Brain microvascular endothelial cell (primary cell): ENCODE measurements around the gene TATDN3.

Experiments
- DNase-seq: peaks from one replicate; pipeline ENCODE4 v3.0.0-alpha.2; 2020
- H3K27ac ChIP-seq: fragments of 250-450 bp; sonication (Bioruptor Pico); 2 replicates; pipeline ENCODE4 v1.5.1; 2020; ENCODE audit warnings: mild to moderate bottlenecking, moderate library complexity
- H3K27me3 ChIP-seq: fragments of 250-450 bp; sonication (Bioruptor Pico); replicated peaks from 2 replicates; pipeline ENCODE4 v1.5.1; 2020; ENCODE audit warnings: mild to moderate bottlenecking
- H3K36me3 ChIP-seq: fragments of 250-450 bp; sonication (Bioruptor Pico); replicated peaks from 2 replicates; pipeline ENCODE4 v1.5.1; 2020; ENCODE audit warnings: mild to moderate bottlenecking
- H3K4me3 ChIP-seq: 2 replicates; pipeline ENCODE4 v1.5.1; 2011; ENCODE audit warnings: low read depth, mild to moderate bottlenecking, control low read depth, low read length, moderate library complexity
- in situ Hi-C: cut with HindIII; loops from 2 replicates; pipeline ENCODE4 v1.10.0; 2017; ENCODE audit warnings: low sequenced_read_pairs, low pct_ligation_motif_present
- TF ChIP-seq, protein P1 (sequence below): IDR thresholded peaks from 2 replicates; pipeline ENCODE4 v1.5.1; 2011; ENCODE audit warnings: low read depth, mild to moderate bottlenecking, moderate library complexity, low read length, control low read depth, inconsistent platforms; ENCODE audit errors: missing control alignments

TATDN3 gene

DNA sequence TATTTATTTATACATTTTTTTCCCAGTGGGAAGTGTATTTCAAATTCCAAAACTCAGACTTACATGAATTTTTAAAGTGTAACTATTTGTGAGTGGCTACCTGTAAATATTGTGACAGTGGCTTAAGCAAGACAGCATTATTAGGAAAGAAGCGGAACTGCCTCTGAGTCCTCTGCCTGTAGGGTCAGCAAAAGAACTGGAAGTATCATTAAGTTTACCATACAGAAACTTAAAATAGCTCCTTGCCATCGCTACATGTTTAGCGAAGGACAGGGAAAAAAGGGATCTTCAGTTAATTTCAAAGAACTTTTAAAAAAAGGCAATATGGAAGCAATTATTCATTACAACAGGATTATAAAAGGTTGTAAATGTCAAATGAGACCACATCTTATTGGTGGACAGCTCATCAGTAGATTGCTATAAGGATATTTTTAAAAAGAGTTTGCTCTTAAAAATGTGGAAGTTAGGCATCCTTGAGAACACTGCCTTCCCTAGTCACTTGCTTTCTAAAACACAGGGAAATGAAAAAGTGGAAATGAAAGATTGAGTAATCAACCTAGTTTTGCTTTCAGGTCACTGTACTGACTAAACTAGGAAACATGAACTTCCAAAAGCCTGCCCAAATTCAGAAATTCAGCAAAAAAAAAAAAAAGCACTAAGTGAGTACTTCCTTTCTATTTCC, 39.3 kb upstream of the TATDN3 start:
- Histone ChIP-seq H3K4me3 (no peak overlapping the region), H3K36me3 (no peaks in the 10 kb centered on the region), H3K27ac (no peak overlapping the region), H3K27me3 (no peaks in the 10 kb centered on the region)
- TF ChIP-seq, protein P1, sequence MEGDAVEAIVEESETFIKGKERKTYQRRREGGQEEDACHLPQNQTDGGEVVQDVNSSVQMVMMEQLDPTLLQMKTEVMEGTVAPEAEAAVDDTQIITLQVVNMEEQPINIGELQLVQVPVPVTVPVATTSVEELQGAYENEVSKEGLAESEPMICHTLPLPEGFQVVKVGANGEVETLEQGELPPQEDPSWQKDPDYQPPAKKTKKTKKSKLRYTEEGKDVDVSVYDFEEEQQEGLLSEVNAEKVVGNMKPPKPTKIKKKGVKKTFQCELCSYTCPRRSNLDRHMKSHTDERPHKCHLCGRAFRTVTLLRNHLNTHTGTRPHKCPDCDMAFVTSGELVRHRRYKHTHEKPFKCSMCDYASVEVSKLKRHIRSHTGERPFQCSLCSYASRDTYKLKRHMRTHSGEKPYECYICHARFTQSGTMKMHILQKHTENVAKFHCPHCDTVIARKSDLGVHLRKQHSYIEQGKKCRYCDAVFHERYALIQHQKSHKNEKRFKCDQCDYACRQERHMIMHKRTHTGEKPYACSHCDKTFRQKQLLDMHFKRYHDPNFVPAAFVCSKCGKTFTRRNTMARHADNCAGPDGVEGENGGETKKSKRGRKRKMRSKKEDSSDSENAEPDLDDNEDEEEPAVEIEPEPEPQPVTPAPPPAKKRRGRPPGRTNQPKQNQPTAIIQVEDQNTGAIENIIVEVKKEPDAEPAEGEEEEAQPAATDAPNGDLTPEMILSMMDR = no peak
- no peak for DNase-seq
- in situ Hi-C loops = no loop called here

DNA sequence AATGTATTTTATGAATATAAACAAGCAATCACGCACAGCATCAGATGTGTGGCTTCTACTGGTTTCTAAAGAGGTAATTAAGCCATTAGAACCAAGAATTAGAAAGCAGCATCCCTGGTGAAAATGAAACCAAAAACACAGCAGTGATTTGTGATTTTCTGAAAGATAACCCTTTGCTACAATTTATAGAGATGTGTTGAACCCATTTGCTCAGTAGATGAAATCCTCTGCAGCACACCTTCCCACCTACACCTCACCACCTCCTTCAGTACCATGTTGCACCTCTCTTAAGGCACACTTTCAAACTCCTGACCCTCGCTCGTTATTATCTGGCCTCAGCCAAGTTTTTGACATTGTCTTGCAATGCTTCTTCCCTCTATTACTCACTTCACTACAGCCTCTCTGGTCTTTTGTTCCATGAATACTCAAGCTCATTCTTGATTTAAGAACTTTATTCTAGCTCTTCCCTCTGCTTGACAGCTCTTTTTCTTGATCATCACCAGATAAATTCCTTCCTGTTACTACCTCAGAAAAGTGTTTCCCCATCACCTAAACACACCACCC, 38.7 kb upstream of the TATDN3 start:
- Histone ChIP-seq H3K36me3 (no peaks in the 10 kb centered on the region), H3K27me3 (no peaks in the 10 kb centered on the region), H3K4me3 (no peak overlapping the region), H3K27ac (no peak overlapping the region)
- no peak for DNase-seq
- TF ChIP-seq, protein P1 = no peak
- in situ Hi-C loops = no loop called here

DNA sequence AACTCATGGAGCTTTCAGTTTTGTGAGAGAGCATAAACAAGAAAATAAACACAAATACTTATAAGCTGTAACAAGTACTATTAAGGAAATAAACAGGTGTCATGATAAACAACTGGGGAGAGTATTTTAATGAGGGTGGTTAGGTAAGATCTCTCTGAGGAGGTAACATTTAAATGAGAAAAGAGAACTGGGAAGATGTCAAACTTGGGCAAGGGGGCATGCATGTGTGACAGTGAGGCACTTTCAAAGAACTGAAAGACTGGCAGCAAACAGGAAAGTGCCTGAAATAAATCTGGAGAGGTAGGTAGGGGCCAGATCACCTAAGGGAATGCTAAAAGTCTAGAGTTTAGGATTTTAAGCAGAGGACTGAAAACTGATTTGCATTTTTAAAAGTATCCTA, 37.9 kb upstream of the TATDN3 start:
- in situ Hi-C loops = no loop called here
- Histone ChIP-seq H3K36me3 (no peaks in the 10 kb centered on the region), H3K27ac (no peak overlapping the region), H3K27me3 (no peaks in the 10 kb centered on the region), H3K4me3 (no peak overlapping the region)
- no peak for DNase-seq
- TF ChIP-seq, protein P1 = no peak

DNA sequence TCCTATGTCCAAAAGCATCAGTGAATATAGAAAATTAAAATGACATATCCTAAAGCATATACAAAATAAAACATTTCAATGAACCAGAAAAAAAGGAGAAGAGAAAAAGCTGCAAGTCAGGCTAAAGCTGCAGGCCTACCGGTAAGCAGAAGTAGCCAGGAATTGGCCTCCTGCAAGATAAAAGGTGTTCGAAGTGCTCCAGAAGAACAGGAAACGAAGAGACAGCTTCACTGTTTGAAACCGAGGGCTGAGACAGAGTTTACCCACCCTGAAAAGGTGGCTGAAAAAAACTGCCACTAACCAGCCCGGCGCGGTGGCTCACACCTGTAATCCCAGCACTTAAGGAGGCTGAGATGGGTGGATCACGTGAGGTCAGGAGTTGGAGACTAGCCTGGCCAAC, 37.5 kb upstream of the TATDN3 start:
- no peak overlapping the region for H3K27ac ChIP-seq
- H3K4me3 ChIP-seq = no peak overlapping the region
- H3K27me3 ChIP-seq = no peaks in the 10 kb centered on the region
- TF ChIP-seq, protein P1 = no peak
- DNase-seq = no peak
- H3K36me3 ChIP-seq = no peaks in the 10 kb centered on the region
- in situ Hi-C loops = no loop called here

DNA sequence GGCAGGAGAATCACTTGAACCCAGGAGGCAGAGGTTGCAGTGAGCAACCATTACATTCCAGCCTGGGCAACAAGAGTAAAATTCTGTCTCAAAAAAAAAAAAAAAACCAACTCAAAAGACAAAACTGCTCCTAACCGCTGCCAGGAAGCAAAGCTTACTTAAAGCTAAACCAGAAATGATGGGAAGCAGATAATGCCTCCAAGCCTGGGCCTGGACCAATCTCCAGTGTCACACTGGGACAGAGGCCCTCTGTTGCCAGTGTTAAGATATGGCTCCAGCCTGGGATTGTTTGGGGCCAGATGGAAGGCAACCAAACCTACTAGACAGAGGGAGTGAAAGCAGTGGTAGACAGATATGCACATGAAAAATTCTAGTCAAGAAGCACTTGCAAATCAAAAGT, 37.0 kb upstream of the TATDN3 start:
- H3K36me3 ChIP-seq = no peaks in the 10 kb centered on the region
- TF ChIP-seq, protein P1 = no peak

DNA sequence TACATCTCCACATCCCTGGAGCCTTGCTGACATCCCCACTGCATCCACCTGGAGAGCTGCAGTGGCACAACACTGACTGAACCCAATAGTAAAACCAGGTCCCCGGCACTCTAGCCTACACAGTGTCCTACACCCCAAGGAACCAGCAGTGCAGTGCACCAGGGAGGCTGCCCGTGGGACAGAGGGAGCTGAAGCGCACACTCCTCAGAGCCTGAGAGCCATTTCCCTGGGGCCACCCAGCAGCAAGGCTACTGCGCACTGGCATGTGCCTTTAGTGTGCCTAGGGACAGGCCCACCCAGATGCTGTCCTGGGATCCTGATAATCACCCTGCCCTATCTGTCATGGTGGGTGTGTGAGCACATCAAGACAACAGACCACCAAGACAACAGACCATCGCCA, 32.0 kb upstream of the TATDN3 start:
- no peaks in the 10 kb centered on the region for H3K36me3 ChIP-seq
- in situ Hi-C loops = no loop called here
- no peak overlapping the region for H3K4me3 ChIP-seq
- DNase-seq = no peak
- H3K27ac ChIP-seq = no peak overlapping the region
- TF ChIP-seq, protein P1 = no peak
- no peaks in the 10 kb centered on the region for H3K27me3 ChIP-seq

More for the DNA sequence above, 37.0 kb upstream of the TATDN3 start:
- in situ Hi-C loops = no loop called here
- no peak overlapping the region for H3K27ac ChIP-seq
- no peaks in the 10 kb centered on the region for H3K27me3 ChIP-seq
- no peak overlapping the region for H3K4me3 ChIP-seq
- DNase-seq = no peak
